ENCODE measurements around the gene CDKN2D.

Gene CDKN2D

GRCh38 chr19:10568826-10569651 is at the start of gene CDKN2D:
CDKN2D (minus strand) TSS chr19:10568979; CDS start chr19:10568653, 326 bp downstream.
- DNase-seq (ENCODE audit: low read depth): peak; percentile 95

DNA sequence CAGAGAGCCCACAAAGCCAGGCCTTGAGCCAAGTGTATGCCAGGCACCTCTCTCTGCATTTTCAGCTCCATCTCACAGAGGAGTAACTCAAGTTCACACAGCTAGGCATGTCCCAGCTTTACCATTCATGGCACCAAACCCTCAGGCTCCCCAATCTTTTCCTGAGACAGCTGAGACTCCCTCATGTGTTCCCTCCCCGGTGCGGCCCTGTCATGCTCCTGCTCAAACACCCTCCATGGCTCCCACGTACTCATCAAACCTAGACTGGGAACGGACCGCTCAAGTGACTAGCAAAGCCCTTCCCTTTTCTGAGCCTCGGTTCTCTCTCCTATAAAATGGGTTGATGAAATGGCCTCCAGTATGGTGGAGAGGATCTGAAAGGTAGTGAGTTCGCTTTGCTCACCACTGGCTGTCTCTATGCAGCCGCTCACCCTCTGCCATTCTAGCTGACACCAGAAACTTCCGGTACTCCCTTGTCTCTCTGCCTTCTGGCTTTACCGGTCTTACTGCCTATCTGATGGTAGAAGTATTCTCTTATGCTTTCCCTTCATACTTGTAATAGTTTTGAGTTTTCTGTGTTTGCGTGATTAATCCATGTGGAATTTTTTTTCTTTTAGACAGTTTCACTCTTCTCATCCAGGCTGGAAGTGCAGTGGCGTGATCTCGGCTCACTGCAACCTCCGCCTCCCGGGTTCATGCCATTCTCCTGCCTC is 48.8 kb upstream of the CDKN2D start:
- DNase-seq (ENCODE audit: low read depth): no peak

DNA sequence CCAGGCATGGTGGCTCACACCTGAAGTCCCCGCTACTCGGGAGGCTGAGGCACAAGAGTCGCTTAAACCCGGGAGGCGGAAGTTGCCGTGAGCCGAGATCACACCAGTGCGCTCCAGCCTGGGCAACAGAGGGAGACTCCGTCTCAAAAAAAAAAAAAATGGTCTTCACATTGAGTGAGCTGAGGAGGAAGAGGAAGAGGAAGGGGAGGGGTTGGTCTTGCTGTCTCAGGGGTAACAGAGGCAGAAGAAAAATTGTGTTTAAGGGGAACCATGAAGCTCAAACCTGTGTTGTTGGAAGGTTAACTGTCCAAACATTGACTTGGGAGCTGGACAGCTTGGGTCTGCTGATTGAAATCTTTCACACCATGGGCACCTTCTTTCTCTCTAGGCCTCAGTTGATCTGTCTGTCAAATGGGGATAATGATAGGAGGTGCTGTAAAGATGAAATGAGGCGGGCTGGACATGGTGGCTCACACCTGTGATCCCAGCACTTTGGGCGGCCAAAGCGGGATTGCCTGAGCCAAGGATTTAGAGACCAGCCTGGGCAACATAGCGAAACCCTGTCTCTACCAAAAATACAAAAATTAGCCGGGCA is 46.7 kb upstream of the CDKN2D start:
- no peak for DNase-seq (ENCODE audit: low read depth)

- DNase-seq (ENCODE audit: low read depth): no peak
Measured at GRCh38 chr19:10612499-10613119, 43.8 kb upstream of the CDKN2D start.

DNA sequence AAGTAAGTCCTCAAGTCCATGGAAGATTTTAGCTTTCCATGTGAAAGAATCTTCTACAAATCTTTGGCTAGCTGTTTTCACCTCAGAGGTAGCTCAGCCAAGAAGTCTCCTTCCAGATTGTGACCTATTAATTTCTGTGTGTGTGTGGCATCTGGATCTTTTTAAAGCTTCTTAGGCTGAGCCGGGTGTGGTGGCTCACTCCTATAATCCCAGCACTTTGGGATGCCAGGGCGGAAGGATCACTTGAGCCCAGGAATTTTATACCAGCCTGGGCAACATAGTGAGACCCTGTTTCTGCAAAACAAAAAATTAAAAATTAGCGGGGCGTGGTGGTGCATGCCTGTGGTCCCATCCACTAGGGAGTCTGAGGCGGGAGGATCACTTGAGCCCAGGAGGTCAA is 43.1 kb upstream of the CDKN2D start:
- DNase-seq (ENCODE audit: low read depth): no peak

DNA sequence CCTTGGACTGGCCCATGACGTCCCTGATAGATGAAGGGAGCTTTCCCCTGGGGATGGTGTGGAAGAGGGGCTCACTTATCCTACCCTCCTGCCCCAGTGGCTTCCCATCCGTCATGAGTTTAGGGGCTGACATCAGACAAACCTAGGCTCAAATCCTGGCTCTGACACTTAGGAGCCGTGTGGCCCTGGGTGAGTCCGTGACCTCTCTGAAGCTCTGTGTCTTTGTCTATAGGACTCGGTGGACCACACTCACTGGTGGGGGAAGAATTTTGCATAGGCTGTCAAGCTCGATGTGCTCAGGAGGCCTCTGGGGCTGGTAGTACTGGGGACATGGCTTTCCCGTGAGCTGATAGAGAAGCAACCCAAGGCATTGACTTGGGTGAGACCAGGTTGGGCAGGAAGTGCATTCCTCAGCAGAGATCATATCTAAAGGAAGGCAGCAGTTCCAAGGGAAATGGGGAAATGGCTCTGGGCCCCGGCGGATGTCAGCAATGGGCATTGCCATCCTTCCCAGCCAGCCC is 35.7 kb upstream of the CDKN2D start:
- DNase-seq (ENCODE audit: low read depth): no peak

DNA sequence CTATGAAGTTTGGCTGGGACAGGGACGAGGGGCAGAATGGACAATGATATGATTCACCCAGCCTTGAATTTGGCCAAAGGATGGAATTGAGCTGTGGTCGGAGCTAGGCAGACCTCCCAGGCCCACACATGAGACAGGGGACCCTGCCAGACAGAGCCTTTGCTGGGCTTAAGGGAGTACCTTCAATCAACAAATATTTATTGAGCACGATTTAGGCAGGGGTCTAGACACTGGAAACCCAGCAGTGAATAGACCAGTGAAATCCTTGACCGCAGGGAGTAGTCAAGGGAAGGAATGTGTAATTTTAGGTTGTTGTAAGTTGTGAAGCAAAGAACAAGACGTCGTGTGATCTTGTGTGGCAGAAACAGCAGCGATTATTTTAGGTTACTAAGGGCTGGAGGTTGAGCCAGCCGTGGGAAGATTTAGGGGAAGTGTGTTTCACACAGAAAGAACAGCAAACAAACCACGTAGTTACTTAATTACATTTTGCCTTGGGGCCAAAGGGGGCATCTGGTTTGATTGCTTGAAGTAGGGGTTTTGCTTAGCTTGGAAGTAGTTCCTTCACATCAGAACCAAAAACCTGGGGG is 35.2 kb upstream of the CDKN2D start:
- DNase-seq (ENCODE audit: low read depth): no peak

DNA sequence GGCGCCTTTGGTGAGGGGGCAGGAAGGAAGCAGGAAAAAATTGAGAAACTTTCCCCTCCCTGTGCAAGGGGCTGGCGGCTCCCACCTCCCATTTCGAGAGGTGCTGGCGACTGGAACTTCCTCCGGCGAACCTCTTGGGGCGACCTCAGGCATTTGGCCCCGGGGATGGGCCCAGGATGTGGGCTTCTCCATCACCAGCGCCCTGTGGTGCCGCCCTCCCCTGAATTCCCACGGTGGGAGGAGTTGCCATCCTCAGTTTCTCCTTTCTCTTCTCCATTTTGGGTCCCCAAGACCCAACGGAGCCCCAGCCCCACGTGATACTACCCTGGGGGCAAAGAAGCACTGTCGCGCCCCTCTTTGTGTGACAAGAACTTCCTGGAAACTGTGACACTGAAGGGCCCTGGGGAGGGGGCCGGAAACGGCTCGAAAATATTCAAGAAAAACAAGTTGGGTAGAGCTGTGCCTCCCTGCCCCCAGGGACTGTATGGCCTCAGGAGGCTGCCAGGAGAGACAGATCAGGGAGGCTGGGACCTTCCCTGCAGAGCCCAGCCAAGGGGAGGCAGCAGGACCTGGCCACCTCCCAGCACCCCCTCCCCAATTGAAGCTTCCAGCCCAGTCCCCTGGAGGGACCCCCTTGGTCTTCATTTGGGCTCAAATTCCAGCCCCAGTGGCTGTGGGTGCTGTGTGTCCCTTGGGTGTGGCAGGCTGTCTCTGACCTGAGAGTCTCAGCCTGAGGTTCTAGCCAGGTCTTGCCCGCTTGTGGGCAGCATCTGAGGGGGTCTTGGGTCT is 34.5 kb upstream of the CDKN2D start:
- DNase-seq (ENCODE audit: low read depth): peak; percentile 31

DNA sequence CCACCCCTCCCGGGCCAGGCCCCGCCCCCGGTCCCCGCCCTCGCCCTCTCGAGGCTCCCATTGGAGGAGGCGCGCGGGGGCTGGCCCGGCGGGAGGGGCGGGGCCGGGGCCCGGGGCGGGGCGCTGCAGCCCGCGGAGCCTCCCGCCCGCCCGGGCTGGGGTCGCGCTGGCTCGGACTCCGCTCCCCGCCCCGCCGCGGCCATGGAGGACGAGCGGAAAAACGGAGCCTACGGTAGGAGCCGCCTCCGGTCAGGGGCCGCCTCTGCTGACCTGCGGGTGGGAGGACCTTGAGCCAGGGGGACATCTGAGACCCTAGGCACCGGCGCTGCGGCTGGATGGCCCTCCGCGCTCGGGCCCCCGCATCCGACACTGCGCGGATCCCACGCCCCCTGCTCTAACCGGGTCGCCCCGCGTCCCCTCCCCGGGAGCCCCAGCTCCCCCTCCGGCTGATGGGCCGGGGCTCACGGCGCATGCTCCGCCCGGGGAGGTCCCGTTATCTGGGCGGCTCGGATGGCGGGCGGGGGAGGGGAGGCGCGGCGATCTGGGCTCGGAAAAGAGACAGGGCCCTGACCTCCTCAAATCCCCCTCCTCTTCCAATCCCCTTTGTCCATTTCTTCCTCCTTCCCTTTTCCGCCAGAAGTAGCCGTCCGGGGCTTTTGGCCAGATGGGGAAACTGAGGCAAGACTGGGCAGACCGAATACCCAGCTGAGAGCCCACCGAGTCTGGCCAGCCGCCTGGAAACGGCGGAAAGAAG is 33.7 kb upstream of the CDKN2D start:
- peak; percentile 56 for DNase-seq (ENCODE audit: low read depth)

DNA sequence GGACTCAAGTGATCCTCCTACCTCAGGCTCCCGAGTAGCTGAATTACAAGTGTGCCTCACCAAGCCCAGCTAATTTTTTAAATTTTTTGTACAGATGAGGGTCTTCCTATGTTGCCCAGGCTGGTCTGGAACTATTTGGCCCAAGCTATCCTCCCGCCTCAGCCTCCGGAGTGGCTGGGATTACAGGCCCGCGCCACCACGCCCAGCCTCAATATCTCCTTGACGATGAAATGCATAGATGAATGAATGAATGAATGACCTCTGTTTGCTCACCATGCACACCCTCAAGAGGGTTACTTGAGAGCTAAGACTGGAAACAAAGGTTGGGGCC is 33.2 kb upstream of the CDKN2D start:
- no peak for DNase-seq (ENCODE audit: low read depth)

GRCh38 chr19:10600149-10600548 is 31.4 kb upstream of the CDKN2D start:
- DNase-seq (ENCODE audit: low read depth): no peak

- no peak for DNase-seq (ENCODE audit: low read depth)
Measured at GRCh38 chr19:10593820-10594637, 25.2 kb upstream of the CDKN2D start.

DNA sequence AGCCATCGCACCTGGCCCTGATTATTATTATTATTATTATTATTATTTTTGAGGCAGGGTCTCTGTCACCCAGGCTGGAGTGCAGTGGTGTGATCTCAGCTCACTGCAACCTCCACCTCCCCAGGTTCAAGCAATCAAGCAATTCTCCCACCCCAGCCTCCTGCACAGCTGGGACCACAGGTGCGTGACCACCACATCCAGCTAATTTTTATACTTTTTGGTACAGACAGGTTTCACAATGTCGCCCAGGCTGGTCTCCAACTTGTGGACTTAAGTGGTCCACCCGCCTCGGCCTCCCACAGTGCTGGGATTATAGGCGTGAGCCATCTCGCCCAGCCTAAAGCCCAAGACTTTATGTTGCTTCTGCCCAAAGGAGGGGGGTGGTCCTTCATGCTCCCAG is 24.4 kb upstream of the CDKN2D start:
- DNase-seq (ENCODE audit: low read depth): no peak

GRCh38 chr19:10587839-10588150 is 19.0 kb upstream of the CDKN2D start:
- no peak for DNase-seq (ENCODE audit: low read depth)

DNA sequence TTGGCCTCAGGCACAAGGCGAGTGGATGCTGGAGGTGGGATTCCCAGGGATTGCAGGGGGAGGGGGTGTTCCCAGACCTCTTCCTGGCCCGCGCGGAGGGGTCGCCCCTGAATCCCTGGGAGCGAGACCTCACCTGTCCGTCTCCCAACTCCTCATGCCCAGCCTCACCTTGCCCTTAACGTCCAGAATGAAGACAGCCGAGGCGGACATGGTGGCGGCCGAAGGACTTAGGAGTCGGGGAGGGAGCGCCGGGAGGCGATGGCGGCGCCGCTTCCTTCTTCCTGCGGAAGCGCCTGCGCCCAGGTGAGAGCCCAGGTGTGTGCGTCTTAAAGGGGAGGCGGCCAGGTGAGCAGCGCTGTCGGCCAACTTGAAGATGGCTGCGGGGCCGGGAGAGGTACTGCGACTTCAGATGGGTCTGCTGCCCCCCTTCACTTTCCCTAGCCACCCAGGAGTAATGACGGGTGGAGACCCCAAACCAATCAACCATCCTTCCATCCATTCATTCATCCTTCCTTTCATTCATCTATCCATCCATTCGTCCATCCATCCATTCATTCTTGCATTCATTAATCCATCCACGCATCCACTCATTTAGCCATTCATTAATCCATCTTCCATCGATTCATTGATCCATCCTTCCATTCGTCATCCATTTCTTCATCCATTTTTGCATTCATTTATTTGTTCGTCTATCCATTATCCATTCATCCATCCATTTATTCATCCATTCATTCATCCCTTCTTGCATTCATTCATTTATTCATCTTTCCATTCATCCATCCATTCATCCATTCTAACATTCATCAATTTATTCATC is 18.5 kb upstream of the CDKN2D start, which contains the start of gene AP1M2:
Gene AP1M2, minus strand, starts transcription at position 291 of the 817 bp plus-strand sequence. Its CDS starts 81 bp downstream, at position 210.
- DNase-seq (ENCODE audit: low read depth): no peak

- DNase-seq (ENCODE audit: low read depth): no peak
Measured at GRCh38 chr19:10586396-10586795, 17.6 kb upstream of the CDKN2D start.

DNA sequence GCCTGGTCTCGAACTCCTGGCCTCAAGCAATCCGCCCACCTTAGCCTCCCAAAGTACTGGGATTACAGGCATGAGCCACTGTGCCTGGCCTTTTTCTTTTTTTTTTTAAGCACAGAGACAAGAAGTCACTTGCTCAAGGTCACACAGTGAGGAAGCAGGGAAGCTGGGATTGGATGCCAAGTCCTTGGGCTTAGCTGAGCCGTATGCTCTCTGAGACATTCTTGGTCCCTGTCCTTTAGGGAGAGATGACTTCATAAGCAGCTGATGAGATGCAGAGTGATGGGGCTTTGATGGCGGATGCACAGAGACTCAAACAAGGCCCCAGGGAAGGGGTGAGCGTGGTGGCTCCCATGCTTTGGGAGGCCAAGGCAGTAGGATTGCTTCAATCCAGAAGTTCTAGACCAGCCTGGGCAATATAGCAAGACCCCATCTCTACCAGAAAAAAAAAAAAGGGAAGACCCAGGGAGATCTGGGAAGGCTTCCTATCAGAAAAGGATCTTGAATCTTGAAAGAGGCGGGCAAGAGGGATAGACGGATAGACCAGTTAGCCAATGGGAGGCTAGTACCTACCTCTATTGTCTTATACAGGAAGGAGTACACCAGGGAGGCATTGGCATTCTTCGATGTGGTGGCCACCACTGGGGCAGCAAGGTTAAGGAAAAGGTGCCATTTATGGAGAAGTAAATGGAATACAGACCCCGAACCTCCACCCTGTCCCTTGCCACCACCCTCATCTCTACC is 14.4 kb upstream of the CDKN2D start:
- no peak for DNase-seq (ENCODE audit: low read depth)

GRCh38 chr19:10582091-10582490 is 13.3 kb upstream of the CDKN2D start:
- no peak for DNase-seq (ENCODE audit: low read depth)

Measured in CMK (cell line).